HepG2 (cell line): Measurements from ENCODE around the gene PIK3R3. TPM values are rescaled to one million over a fixed set of nuclear protein-coding genes. Genes with fewer than 3 reads are reported as not detected.

Source experiments
- ATAC-seq: fragments of 200-7000 bp; cut with Tn5 transposase; 3 replicates; pipeline ENCODE4 v1.9.1; 2020; ENCODE audit warnings: mild to moderate bottlenecking, moderate library complexity
- BruUV-seq: library from RNA; stranded (reverse); fragments of 400-500 nt; replicated peaks from 2 replicates; lab custom pipeline; 2021; lab: Mats Ljungman, UMichigan
- CTCF ChIA-PET: fragments of 300-600 bp; formaldehyde crosslinking; extraction: SDS; loops from one replicate; lab custom pipeline; 2021; ENCODE audit warnings: low total read pairs, inconsistent platforms, low intra/inter-chr PET ratio; lab: Yijun Ruan, JAX
- POLR2A ChIA-PET: fragments of 350-600 bp; sonication (Branson Sonifier 250); formaldehyde crosslinking; loops from one replicate; lab custom pipeline; 2020; ENCODE audit warnings: antibody characterized with exemption, inconsistent platforms; lab: Yijun Ruan, JAX
- DNase-seq: peaks from one replicate; pipeline ENCODE4 v3.0.0-alpha.2; 2015; ENCODE audit warnings: low spot score
- FAIRE-seq: peaks from 3 replicates; lab custom pipeline; 2011; peaks lifted over from hg19 to GRCh38; lab: Jason Lieb, UNC
- H2AFZ ChIP-seq: one replicate; pipeline ENCODE4 v1.6.1; 2011; ENCODE audit warnings: low read length, inconsistent platforms
- H3K27ac ChIP-seq: fragments of 300-600 bp; 3 replicates; pipeline ENCODE4 v1.8.0; 2011; ENCODE audit warnings: mixed run types, mild to moderate bottlenecking, mixed read lengths, low read length, inconsistent platforms; ENCODE audit not compliant: insufficient read depth; ENCODE audit errors: extremely low read length
- H3K27me3 ChIP-seq, 2 experiments: fragments of 200-600 bp in 1 of 2; 2 replicates in 1 of 2; 3 replicates in 1 of 2; pipeline versions ENCODE4 v1.6.0 to v1.8.0; 2011; ENCODE audit warnings: low read length in 2 of 2, mild to moderate bottlenecking in 2 of 2, moderate library complexity in 2 of 2, inconsistent platforms in 1 of 2; ENCODE audit not compliant: insufficient read depth in 2 of 2, control insufficient read depth in 1 of 2
- H3K36me3 ChIP-seq, 2 experiments: fragments of 200-600 bp in 1 of 2; replicated peaks in 1 of 2; 2 replicates in 1 of 2; 3 replicates in 1 of 2; pipeline versions ENCODE4 v1.5.1 to v1.8.0; 2011; ENCODE audit warnings: low read length in 2 of 2, inconsistent platforms in 1 of 2; ENCODE audit not compliant: insufficient read depth in 2 of 2, control insufficient read depth in 1 of 2
- H3K4me1 ChIP-seq: 2 replicates; pipeline ENCODE4 v1.5.1; 2012; ENCODE audit warnings: low read length, inconsistent platforms; ENCODE audit not compliant: insufficient read depth
- H3K4me2 ChIP-seq: 2 replicates; pipeline ENCODE4 v1.6.0; 2011; ENCODE audit warnings: low read depth, low read length, inconsistent platforms
- H3K4me3 ChIP-seq, 3 experiments: fragments of 200-600 bp in 1 of 3; sonication (generic), shearing (Covaris generic) in 1 of 3; replicated peaks in 1 of 3; 2 replicates each; pipeline ENCODE4 v1.5.1; 2011 to 2016; ENCODE audit warnings: low read length in 3 of 3, inconsistent platforms in 2 of 3, low read depth in 2 of 3, mild to moderate bottlenecking in 2 of 3, control low read depth in 1 of 3, mixed read lengths in 1 of 3; ENCODE audit not compliant: insufficient read depth in 1 of 3
- H3K79me2 ChIP-seq: one replicate; pipeline ENCODE4 v1.6.1; 2011; ENCODE audit warnings: low read length, inconsistent platforms; ENCODE audit not compliant: insufficient read depth
- H3K9ac ChIP-seq: 2 replicates; pipeline ENCODE4 v1.6.0; 2011; ENCODE audit warnings: mild to moderate bottlenecking, low read depth, low read length, inconsistent platforms; ENCODE audit not compliant: insufficient read depth
- H3K9me3 ChIP-seq: 2 replicates; pipeline ENCODE4 v1.5.1; 2012; ENCODE audit warnings: mild to moderate bottlenecking, low read length
- H4K20me1 ChIP-seq: 2 replicates; pipeline ENCODE4 v1.6.0; 2011; ENCODE audit warnings: inconsistent platforms, mild to moderate bottlenecking, low read length, moderate library complexity; ENCODE audit not compliant: insufficient read depth
- AGO2 ChIP-seq: fragments of 200-400 bp; formaldehyde crosslinking; optimal IDR thresholded peaks from 2 replicates; pipeline ENCODE3; 2017; ENCODE audit warnings: mild to moderate bottlenecking, low read depth, low read length, moderate library complexity
- DMAP1 ChIP-seq: IDR thresholded peaks from 2 replicates; pipeline ENCODE4 v1.6.1; 2016
- DPF2 ChIP-seq: sonication (generic); formaldehyde crosslinking; IDR thresholded peaks from 2 replicates; pipeline ENCODE4 v1.4.0; 2020; ENCODE audit warnings: mild to moderate bottlenecking, low read depth, missing genetic modification reagents, borderline replicate concordance
- FOXK1 ChIP-seq: sonication (generic); formaldehyde crosslinking; IDR thresholded peaks from 2 replicates; pipeline ENCODE4 v1.4.0; 2020; ENCODE audit warnings: low read depth, missing genetic modification reagents, borderline replicate concordance
- LCORL ChIP-seq, 2 experiments: fragments of 450-650 bp in 1 of 2; sonication (generic) in 1 of 2; formaldehyde crosslinking in 1 of 2; IDR thresholded peaks; 2 replicates each; pipeline versions ENCODE4 v1.5.0 to v1.6.1; 2017 to 2020; ENCODE audit warnings: antibody characterized with exemption in 1 of 2, missing genetic modification reagents in 1 of 2
- NR2F2 ChIP-seq: IDR thresholded peaks from 2 replicates; pipeline ENCODE4 v1.6.1; 2012; ENCODE audit warnings: low read depth, inconsistent platforms, borderline replicate concordance
- RARG ChIP-seq: sonication (generic); formaldehyde crosslinking; IDR thresholded peaks from 2 replicates; pipeline ENCODE4 v1.4.0; 2020; ENCODE audit warnings: low read depth, mild to moderate bottlenecking, missing genetic modification reagents
- SOX13 ChIP-seq, 3 experiments: fragments of 450-650 bp in 1 of 3; sonication (generic) in 1 of 3; formaldehyde crosslinking in 1 of 3; IDR thresholded peaks in 2 of 3; conservative IDR thresholded peaks in 1 of 3; 2 replicates each; pipeline versions ENCODE4 v1.5.0 to v1.6.1; 2016 to 2020; ENCODE audit warnings: antibody characterized with exemption in 1 of 3, mild to moderate bottlenecking in 1 of 3, missing compliant biosample characterization in 1 of 3, missing genetic modification reagents in 1 of 3, moderate library complexity in 1 of 3
- SRF ChIP-seq: IDR thresholded peaks from 2 replicates; pipeline ENCODE4 v1.6.1; 2011; ENCODE audit warnings: mild to moderate bottlenecking, low read depth, low read length, moderate library complexity
- SRY ChIP-seq: sonication (generic); formaldehyde crosslinking; IDR thresholded peaks from 2 replicates; pipeline ENCODE4 v1.8.0; 2022; ENCODE audit warnings: mild to moderate bottlenecking, missing genetic modification reagents
- TOPORS ChIP-seq: sonication (generic); formaldehyde crosslinking; IDR thresholded peaks from 2 replicates; pipeline ENCODE4 v1.8.0; 2023; ENCODE audit warnings: mild to moderate bottlenecking, missing genetic modification reagents
- ZBTB7A ChIP-seq: sonication (generic); formaldehyde crosslinking; IDR thresholded peaks from 2 replicates; pipeline ENCODE4 v1.8.0; 2022; ENCODE audit warnings: mild to moderate bottlenecking, missing genetic modification reagents
- ZNF782 ChIP-seq: sonication (generic); formaldehyde crosslinking; IDR thresholded peaks from 2 replicates; pipeline ENCODE4 v1.4.0; 2020; ENCODE audit warnings: missing genetic modification reagents, mild to moderate bottlenecking, borderline replicate concordance
- WGBS: methylation state at CpG from one replicate; pipeline ENCODE4 v1.1.6; 2017; ENCODE audit warnings: low lambda C conversion rate; 5-methylcytosine and 5-hydroxymethylcytosine counted together
- in situ Hi-C: cut with HindIII; loops from 2 replicates; pipeline ENCODE4 v1.10.0; 2017; ENCODE audit warnings: low pct_unique_long_range_greater_than_20kb; ENCODE audit not compliant: extremely low pct_ligation_motif_present
- intact Hi-C: fragments of 100-400 bp; cut with micrococcal nuclease; formaldehyde crosslinking; loops from one replicate; pipeline ENCODE4 v1.10.0; 2022; ENCODE audit not compliant: unreplicated experiment
- polyA plus RNA-seq, 8 experiments: library from polyadenylated mRNA; depleted of rRNA in 3 of 8; stranded (reverse) in 7 of 8; unstranded in 1 of 8; fragments of >200 nt; fragmentation: Illumina TruSeq in 4 of 8; extraction: Trizol in 4 of 8; gene quantifications; 2 replicates each; pipeline versions ENCODE4 v1.2.1 to v1.2.3, GENCODE V29; 2011 to 2016; ENCODE audit warnings: low read depth in 4 of 8, missing spikeins in 1 of 8, mixed read lengths in 1 of 8; ENCODE audit not compliant: insufficient read depth in 1 of 8
- total RNA-seq, 5 experiments: library from RNA; depleted of rRNA; stranded (reverse); fragments of >200 nt; fragmentation: Illumina TruSeq; extraction: Trizol; gene quantifications; 2 replicates each; pipeline ENCODE4 v1.2.3, GENCODE V29; 2016; ENCODE audit warnings: low read depth in 1 of 5
- TF ChIP-seq, protein P1 (sequence below): sonication (generic); formaldehyde crosslinking; IDR thresholded peaks from 2 replicates; pipeline ENCODE4 v1.5.1; 2020; ENCODE audit warnings: mild to moderate bottlenecking, missing genetic modification reagents
- TF ChIP-seq, protein P2 (sequence below): sonication (generic); formaldehyde crosslinking; IDR thresholded peaks from 2 replicates; pipeline ENCODE4 v1.4.0; 2020; ENCODE audit warnings: missing genetic modification reagents

PIK3R3 gene
- total and polyA plus RNA-seq, 2 of the 13 experiments (the other 11 are each of a cell fraction or from before 2014, with no cell fraction given): 0.37 to 6.9 TPM

GRCh38 chr1:46086576-46086975 is 45.9 kb downstream of the PIK3R3 start:
- 84% methylated on average over 5 of the region's 5 CpGs for WGBS
- no peak overlapping the region for H3K27ac ChIP-seq
- H3K4me3 ChIP-seq: no peak overlapping the region
- H3K4me2 ChIP-seq: no peak overlapping the region
- no peaks in the 10 kb centered on the region for H3K36me3 ChIP-seq
- H3K4me1 ChIP-seq: no peaks in the 10 kb centered on the region
- ATAC-seq: no peak
- H2AFZ ChIP-seq: no peak overlapping the region
- no peak overlapping the region for H3K9ac ChIP-seq
- no peaks in the 10 kb centered on the region for H4K20me1 ChIP-seq
- no peak for DNase-seq
- no peaks in the 10 kb centered on the region for H3K27me3 ChIP-seq
- H3K79me2 ChIP-seq: no peaks in the 10 kb centered on the region
- in situ Hi-C loops: no loop called here
- FAIRE-seq: no peak
- intact Hi-C loops: no loop called here
- POLR2A ChIA-PET: no interaction called here
- CTCF ChIA-PET: no interaction called here
- no peak for TF ChIP-seq ZBTB7A (CRISPR knock-in tag)
- TF ChIP-seq LCORL (IDR thresholded peaks at IDR 0.05): no peak
- TF ChIP-seq LCORL (CRISPR knock-in tag; IDR thresholded peaks at IDR 0.05): no peak
- TF ChIP-seq SRF: no peak
- no peak for TF ChIP-seq DPF2 (CRISPR knock-in tag)
- TF ChIP-seq ZNF782 (CRISPR knock-in tag): no peak
- TF ChIP-seq RARG (CRISPR knock-in tag): no peak
- TF ChIP-seq FOXK1 (CRISPR knock-in tag): no peak
- TF ChIP-seq, protein P1, sequence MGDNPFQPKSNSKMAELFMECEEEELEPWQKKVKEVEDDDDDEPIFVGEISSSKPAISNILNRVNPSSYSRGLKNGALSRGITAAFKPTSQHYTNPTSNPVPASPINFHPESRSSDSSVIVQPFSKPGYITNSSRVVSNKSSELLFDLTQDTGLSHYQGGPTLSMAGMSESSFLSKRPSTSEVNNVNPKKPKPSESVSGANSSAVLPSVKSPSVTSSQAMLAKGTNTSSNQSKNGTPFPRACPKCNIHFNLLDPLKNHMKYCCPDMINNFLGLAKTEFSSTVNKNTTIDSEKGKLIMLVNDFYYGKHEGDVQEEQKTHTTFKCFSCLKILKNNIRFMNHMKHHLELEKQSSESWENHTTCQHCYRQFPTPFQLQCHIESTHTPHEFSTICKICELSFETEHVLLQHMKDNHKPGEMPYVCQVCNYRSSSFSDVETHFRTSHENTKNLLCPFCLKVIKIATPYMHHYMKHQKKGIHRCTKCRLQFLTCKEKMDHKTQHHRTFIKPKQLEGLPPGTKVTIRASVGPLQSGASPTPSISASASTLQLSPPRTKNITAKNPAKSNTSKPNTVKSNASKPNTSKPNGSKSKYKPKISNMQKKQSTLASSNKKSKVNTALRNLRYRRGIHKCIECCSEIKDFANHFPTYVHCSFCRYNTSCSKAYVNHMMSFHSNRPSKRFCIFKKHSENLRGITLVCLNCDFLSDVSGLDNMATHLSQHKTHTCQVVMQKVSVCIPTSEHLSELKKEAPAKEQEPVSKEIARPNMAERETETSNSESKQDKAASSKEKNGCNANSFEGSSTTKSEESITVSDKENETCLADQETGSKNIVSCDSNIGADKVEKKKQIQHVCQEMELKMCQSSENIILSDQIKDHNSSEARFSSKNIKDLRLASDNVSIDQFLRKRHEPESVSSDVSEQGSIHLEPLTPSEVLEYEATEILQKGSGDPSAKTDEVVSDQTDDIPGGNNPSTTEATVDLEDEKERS: no peak
- no peak for TF ChIP-seq AGO2
- TF ChIP-seq, protein P2, sequence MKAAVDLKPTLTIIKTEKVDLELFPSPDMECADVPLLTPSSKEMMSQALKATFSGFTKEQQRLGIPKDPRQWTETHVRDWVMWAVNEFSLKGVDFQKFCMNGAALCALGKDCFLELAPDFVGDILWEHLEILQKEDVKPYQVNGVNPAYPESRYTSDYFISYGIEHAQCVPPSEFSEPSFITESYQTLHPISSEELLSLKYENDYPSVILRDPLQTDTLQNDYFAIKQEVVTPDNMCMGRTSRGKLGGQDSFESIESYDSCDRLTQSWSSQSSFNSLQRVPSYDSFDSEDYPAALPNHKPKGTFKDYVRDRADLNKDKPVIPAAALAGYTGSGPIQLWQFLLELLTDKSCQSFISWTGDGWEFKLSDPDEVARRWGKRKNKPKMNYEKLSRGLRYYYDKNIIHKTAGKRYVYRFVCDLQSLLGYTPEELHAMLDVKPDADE (CRISPR knock-in tag): no peak
- TF ChIP-seq SRY (CRISPR knock-in tag): no peak
- TF ChIP-seq TOPORS (CRISPR knock-in tag): no peak
- TF ChIP-seq NR2F2: no peak
- TF ChIP-seq DMAP1: no peak
- TF ChIP-seq SOX13 (IDR thresholded peaks at IDR 0.05): no peak
- no peak for TF ChIP-seq SOX13 (CRISPR knock-in tag; conservative IDR thresholded peaks at IDR 0.05 in 1 of 2, IDR thresholded peaks at IDR 0.05 in 1 of 2)
- TF ChIP-seq, all 625 proteins: peak for 0
- no peaks in the 10 kb centered on the region for H3K9me3 ChIP-seq
- BruUV-seq: no TSS peak
